ENCODE results near the gene SGTA. TPM values are rescaled to one million over a fixed set of nuclear protein-coding genes. Genes with fewer than 3 reads are reported as not detected.

SGTA gene
- total and polyA plus RNA-seq, 2 donors: 29.4 to 55.4 TPM

Other genes with a start within 250 kb of the SGTA start
- 0.71 TPM for gene GNG7, start 80.6 kb downstream of the SGTA start, total RNA-seq
- gene GNG7, start 80.6 kb downstream of the SGTA start, polyA plus RNA-seq: 4.2 TPM
- 0.05 TPM for gene DIRAS1, start 61.9 kb downstream of the SGTA start, total RNA-seq
- gene DIRAS1, start 61.9 kb downstream of the SGTA start, polyA plus RNA-seq: 0.27 TPM
- 21.2 TPM for gene SLC39A3, start 43.3 kb downstream of the SGTA start, total RNA-seq
- 19.2 TPM for gene SLC39A3, start 43.3 kb downstream of the SGTA start, polyA plus RNA-seq
- gene THOP1, start 2.2 kb upstream of the SGTA start, total RNA-seq: 62.7 TPM
- gene THOP1, start 2.2 kb upstream of the SGTA start, polyA plus RNA-seq: 93.9 TPM
- gene ZNF554, start 36.6 kb upstream of the SGTA start, total RNA-seq: 4.4 TPM
- 7.1 TPM for gene ZNF554, start 36.6 kb upstream of the SGTA start, polyA plus RNA-seq
- gene ZNF555, start 58.2 kb upstream of the SGTA start, total RNA-seq: 4.2 TPM
- 4.2 TPM for gene ZNF555, start 58.2 kb upstream of the SGTA start, polyA plus RNA-seq
- gene ZNF556, start 84.1 kb upstream of the SGTA start, total RNA-seq: 0.33 TPM
- 0.16 TPM for gene ZNF556, start 84.1 kb upstream of the SGTA start, polyA plus RNA-seq
- gene ZNF57, start 117.7 kb upstream of the SGTA start, total RNA-seq: 3.3 TPM
- 7.8 TPM for gene ZNF57, start 117.7 kb upstream of the SGTA start, polyA plus RNA-seq
- 7.7 TPM for gene ZNF77, start 161.7 kb upstream of the SGTA start, total RNA-seq
- 4.6 TPM for gene ZNF77, start 161.7 kb upstream of the SGTA start, polyA plus RNA-seq
- 1.4 TPM for gene TLE6, start 194.3 kb upstream of the SGTA start, total RNA-seq
- gene TLE6, start 194.3 kb upstream of the SGTA start, polyA plus RNA-seq: 4.9 TPM
- gene TLE2, start 246.0 kb upstream of the SGTA start, total RNA-seq: 2.0 TPM
- 16.8 TPM for gene TLE2, start 246.0 kb upstream of the SGTA start, polyA plus RNA-seq

Data from thymus (tissue), 2 donors.